ENCODE data around the gene USH1C. TPM values are rescaled to one million over a fixed set of nuclear protein-coding genes. Genes with fewer than 3 reads are reported as not detected.

USH1C gene
- total RNA-seq, 1 experiment from 2014 or later = not detected

DNA sequence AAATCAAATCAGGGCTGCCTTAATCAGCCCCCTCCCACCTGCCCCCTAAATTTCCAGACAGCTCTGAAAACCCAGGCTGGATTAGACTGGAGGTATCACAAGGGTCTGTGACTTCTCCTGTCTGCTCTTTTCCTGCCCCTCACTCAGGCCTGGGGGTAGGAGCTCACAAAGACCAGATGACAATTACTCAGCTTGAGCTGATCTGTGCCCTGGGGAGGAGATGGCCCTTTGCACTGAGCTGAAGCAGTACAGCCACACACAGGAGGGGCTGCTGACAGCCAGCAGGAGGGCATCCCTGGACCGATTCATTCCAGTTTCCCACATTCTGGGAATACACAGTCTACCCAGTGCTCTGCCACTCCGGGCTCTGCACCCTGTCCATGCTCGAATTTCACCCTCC lies 71.7 kb downstream of the USH1C start:
- in situ Hi-C loops (cut with HindIII; ENCODE audit: low pct_unique_long_range_greater_than_20kb, low sequenced_read_pairs) = no loop called here
- DNase-seq (ENCODE audit: low read depth, low spot score) = no peak

DNA sequence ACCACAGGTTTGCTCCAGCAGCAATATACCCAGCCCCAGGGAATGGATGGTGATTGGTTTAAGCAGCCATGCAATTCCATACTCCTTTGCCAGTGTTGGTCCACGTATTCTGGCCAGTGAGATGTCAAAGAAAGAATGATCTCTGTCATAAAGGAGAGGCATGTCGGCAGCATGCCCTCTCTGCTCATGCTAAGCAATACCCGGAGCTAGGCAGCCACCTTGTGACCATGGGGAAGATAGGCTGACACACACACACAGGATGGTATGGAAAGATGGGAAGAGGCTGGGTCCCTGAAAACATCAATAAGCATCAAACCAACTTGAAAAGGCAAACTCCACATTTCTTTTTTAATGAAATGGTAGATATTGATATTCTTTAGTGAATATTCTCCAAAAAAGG lies 72.7 kb downstream of the USH1C start:
- in situ Hi-C loops (cut with HindIII; ENCODE audit: low pct_unique_long_range_greater_than_20kb, low sequenced_read_pairs) = no loop called here
- peak; percentile 46 for DNase-seq (ENCODE audit: low read depth, low spot score)

DNA sequence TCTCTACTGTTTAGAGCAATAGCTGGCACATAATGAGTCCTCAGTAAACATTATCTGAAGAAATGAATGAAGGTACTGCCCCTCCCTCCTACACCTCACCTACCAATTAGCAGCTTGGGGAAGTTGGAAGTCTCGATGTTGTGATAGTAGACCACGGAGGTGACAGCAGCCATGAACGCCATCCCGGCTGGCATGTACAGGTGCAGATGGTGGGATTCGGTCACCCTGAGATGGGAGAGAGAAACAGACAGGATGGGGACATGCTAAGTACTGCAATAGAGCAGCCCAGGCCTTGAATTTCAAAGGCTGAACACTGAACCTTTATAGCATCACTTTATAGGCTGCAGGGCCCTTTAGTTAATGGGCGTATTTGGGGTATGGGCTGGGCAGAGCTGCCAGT lies 74.2 kb downstream of the USH1C start:
- no peak for DNase-seq (ENCODE audit: low read depth, low spot score)
- in situ Hi-C loops (cut with HindIII; ENCODE audit: low pct_unique_long_range_greater_than_20kb, low sequenced_read_pairs) = no loop called here

DNA sequence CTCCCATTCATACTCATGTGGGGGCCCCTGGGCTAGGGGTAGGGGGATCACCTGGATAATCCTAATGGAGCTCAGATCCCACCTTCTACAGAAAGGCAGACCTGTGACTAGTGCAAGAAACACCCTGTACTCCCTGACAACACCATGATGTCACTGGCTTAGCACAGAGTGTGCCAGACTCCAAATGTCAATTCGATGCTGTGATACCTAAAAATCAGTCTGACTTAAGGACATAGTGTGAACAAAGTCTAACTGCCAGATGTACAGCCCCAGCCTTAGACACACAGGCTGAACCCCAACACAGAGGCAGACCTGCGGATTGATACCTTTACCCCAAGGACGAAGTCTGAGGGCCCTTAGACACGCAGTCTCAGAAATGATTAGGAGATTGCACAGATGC lies 76.1 kb downstream of the USH1C start:
- in situ Hi-C loops (cut with HindIII; ENCODE audit: low pct_unique_long_range_greater_than_20kb, low sequenced_read_pairs) = no loop called here
- no peak for DNase-seq (ENCODE audit: low read depth, low spot score)

DNA sequence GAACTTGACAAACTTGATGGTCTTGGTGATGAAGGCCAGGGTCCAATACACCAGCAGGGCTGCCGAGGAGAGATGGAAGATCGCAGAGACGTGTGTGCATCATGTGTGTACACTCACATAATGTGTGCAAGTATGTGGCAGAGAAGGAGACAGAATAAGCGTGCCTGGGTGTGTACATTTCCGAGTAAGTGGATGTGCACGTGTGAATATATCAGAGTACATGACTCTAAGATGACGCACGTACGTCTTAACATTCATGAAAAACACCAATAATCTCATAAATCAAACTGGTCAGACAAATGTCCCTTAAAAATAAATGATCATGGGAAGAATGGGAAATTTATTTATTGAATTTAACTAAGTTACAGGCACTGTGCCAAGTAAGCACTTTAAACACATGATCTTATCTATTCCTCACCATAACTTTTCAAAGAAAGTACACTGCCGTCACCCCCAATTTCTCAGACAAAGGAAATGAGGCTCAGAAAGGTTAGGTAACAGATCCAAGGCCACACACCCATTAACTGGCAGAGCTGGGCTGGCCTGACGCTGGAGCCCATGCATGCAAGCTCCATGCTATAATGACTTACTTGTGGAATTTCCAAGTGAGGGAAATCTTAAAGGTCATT lies 80.6 kb downstream of the USH1C start:
- no peak for DNase-seq (ENCODE audit: low read depth, low spot score)
- in situ Hi-C loops (cut with HindIII; ENCODE audit: low pct_unique_long_range_greater_than_20kb, low sequenced_read_pairs) = no loop called here

DNA sequence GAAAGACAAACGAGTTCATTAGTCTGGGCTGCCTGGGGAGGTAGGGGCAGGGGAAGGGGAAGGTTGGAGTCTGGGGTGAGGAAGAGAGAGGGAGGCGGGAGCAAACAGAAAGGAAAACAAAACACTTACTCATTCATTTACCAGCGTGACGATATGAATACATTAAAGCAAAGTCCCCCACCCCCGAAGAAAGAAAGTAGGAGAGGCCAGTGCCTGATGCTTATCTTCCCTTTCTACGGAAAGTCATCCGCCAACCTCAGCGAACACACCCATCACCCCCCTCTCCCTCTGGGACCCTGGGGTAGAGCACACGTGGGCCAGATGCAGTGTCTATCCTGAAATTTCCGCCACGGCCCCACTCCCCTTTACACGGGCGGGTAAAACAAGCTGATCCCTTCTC lies 81.3 kb downstream of the USH1C start:
- in situ Hi-C loops (cut with HindIII; ENCODE audit: low pct_unique_long_range_greater_than_20kb, low sequenced_read_pairs) = no loop called here

DNA sequence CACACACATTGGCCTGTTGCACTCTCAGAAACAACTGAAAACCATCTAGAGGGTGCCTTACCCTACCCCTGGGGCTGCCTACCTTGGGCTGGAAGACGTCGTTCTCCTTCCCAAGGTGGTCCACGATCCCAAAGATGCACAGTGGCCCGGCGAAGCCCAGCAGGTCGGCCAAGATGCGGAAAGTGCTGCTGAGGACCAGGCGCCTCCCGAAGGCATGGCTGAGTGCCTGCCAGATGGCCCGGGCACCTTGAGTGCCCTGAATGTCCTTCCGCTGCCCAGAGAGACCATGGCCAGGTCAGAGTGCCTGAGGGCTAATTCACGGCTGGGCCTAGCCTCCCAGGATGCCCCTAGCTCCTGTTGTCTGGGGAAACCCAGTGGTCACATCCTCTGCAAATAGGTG lies 83.8 kb downstream of the USH1C start:
- in situ Hi-C loops (cut with HindIII; ENCODE audit: low pct_unique_long_range_greater_than_20kb, low sequenced_read_pairs) = no loop called here
- DNase-seq (ENCODE audit: low read depth, low spot score) = no peak

More for the DNA sequence above, 81.3 kb downstream of the USH1C start:
- DNase-seq (ENCODE audit: low read depth, low spot score) = no peak

DNA sequence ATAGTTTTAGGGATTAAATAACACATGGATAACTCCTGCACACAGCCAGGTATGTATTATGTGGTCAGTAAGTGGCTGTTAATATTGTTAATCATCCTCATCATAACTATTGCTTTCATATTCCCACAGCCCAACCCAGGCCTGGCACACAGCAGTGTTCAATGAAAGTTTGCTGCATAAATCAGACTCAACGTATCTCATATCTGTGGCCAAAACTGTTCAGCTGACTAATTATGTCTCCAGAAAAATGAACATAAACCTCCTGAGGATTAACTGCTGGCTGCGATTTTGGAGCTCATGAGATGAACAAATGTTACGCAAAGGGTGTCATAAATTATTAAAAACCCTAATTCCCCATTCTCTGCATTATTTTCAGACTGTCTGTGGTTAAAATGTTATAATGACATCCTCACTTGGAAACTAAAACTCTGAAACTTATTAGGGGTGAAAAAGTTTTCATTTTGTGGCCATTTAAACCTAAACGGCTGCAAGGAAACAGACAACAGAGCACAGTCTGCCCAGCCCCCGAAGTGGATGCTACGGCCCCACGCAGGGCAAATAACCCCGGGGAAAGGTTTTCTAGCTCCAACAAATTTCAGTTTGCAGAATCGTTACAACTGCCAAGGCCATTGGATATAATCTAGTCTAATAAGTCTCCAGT lies 84.8 kb downstream of the USH1C start:
- in situ Hi-C loops (cut with HindIII; ENCODE audit: low pct_unique_long_range_greater_than_20kb, low sequenced_read_pairs) = no loop called here
- DNase-seq (ENCODE audit: low read depth, low spot score) = no peak

DNA sequence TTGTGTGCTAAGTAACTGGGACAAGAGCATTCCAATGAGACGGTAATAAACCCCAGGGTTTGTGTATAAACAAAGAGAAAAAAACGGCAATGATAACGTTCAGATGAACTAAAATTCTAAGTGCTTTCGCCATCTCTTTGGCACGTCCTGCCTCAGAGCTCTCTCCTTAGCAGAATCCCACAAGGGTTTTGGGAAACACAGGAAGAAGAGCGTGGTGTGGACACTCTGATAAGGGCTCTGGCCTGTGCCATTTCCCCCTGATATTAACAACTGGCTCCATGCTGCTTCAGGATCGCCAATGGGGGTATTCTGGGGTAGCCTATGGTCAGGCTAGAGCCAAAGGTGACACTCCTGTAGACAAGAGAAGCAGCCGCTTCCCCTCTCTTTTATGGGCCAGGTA lies 85.9 kb downstream of the USH1C start:
- DNase-seq (ENCODE audit: low read depth, low spot score) = no peak
- in situ Hi-C loops (cut with HindIII; ENCODE audit: low pct_unique_long_range_greater_than_20kb, low sequenced_read_pairs) = no loop called here

DNA sequence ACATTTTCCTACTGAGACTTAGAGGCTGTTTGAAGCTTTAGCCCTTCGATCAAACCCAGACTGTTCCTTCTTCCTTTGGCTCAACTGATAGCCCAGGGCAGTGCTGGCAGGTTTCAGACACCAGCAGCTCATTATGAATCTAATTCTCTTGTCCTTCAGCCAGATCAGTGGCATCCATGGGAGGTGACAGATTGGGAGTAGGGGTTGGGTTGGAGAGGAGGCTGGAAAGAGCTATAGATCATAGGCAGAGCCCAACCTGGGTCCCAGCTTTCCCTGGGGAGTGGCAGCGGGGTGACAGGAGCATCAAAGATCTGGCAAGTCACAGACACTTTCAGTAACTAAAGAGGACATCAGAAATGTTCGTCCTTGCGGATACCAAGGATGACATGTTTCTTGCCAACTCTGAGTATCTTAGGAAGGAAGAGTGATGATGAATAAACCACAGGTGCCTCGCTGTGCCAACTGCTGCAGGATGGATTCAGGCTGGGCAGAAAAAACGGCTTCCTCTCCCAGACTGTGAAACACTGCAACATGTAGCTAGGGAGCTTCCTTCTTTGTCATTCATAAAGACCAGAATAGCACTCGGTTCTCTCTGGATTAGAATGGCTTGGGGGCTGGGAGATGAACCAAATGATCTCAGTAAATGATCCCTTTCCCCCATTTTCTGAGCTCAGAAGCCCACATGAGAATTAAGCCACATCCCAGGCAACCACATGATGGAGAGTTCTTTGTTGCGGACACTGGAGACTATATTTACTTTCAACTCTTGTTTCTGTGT lies 86.6 kb downstream of the USH1C start:
- no peak for DNase-seq (ENCODE audit: low read depth, low spot score)
- in situ Hi-C loops (cut with HindIII; ENCODE audit: low pct_unique_long_range_greater_than_20kb, low sequenced_read_pairs) = no loop called here

DNA sequence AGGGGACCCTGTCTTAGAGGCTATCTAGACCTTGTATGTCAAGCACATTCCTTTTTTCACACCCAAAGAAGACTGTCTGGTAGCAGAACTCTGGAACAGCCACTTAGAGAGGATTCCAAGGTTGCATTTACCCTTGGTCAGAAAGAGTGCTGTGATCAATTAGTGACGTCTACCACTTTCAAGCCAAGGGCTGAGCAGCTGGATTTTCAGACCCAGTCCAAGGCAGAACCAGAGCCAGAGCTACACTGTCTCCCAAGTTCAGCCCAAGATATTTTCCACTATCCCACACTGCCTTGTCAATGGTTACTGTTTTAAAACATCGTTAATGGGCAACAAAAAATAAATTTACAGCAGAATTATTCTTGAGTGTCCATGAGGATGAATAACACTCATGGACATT lies 91.5 kb downstream of the USH1C start:
- in situ Hi-C loops (cut with HindIII; ENCODE audit: low pct_unique_long_range_greater_than_20kb, low sequenced_read_pairs) = no loop called here
- DNase-seq (ENCODE audit: low read depth, low spot score) = no peak

DNA sequence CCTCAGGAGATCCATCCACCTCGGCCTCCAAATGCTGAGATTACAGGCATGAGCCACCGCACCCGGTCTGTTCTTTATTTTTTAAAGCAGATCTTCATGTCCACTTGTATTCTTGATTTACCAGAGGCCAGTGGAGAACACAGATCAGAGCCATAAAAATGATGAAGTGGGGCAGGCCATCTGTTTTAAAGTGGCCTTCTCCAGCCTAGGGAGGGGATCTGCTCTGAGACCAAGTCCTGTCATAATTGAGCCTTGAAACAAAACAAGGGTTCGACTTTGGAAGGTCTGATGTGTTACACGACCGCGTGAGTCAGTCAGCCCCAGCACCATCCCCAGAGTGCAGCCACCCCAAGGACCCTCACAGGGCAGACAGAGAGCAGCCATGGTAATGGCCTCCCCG lies 95.1 kb downstream of the USH1C start:
- DNase-seq (ENCODE audit: low read depth, low spot score) = no peak
- in situ Hi-C loops (cut with HindIII; ENCODE audit: low pct_unique_long_range_greater_than_20kb, low sequenced_read_pairs) = no loop called here

DNA sequence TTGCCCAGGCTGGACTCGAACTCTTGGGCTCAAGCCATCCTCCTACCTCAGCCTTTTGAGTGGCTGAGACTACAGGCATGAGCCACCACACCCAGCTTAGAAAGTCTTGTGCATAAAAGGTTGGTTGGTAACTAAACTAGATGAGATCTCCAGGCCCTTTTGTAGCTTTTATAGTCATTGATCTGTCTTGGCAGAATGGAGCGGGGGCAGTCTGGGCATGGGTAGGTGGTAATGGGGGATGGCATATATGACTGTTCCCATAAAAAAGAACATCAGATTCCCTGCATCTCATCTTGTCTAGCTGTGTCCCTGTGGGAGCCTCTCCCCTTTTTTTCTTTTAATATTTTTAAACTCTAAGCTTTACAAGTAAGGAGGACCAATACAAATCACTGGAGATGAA lies 97.7 kb downstream of the USH1C start:
- in situ Hi-C loops (cut with HindIII; ENCODE audit: low pct_unique_long_range_greater_than_20kb, low sequenced_read_pairs) = no loop called here
- DNase-seq (ENCODE audit: low read depth, low spot score) = no peak

DNA sequence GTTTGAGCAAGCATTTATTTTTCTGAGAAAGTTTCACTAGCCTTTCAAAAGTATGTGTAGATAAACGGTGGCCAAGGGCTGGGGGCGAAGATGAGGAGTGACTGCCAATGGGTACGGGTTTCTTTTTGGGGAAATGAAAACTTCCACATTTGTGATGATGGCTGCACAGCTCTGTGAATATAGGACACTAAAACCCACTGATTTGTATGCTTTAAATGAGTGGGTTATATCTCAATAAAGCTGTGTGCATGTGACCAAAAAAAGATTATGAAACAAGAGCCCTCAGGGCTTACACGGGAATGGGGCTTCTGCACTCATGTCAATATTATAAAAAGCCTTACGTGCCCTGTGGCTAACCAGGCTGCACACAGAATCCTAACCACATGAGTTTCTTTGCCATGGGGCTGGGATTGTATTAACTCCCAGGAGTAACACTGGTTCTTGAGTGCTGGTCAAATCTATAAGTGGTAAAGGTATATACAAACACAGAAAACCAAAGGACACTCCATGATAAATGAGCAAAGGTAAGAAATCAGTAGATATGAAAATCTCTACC lies 98.9 kb downstream of the USH1C start:
- DNase-seq (ENCODE audit: low read depth, low spot score) = peak; percentile 40
- in situ Hi-C loops (cut with HindIII; ENCODE audit: low pct_unique_long_range_greater_than_20kb, low sequenced_read_pairs) = no loop called here

DNA sequence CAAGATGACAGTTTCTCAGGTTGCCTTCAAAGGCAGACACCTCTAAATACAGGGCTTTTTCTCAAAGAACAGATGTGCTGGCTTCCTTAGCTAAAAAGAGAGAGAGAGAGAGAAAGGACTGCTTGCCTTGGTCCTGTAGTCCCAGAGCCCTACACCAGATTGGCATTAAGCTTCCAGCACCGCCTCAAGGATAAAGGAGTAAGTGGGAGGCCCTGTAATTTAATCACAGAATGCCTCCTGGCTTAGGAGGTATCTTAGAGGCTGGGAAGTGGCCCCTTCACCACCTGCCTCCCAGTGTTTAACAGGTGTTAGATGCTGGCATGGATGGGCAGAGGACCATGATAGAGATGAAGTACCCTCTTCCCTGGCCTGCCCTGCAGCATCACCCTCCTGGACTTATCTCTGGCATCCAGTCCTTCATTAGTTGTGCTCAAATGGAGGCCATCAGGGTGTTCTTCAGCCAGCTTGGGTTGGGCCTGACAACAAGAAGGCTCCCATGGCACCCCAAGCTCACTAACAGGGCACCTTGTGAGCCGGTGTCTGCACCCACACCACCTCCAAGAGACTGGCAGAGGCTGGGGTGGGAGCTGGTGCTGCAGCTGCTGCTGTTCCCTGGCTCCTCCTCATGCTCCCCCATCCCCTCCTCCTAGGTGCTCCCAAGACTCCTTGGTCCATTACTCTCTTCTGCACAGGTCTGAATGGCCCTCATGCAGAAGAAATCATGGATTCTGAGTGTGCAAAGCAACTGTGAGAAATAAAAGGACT lies 100.1 kb downstream of the USH1C start:
- in situ Hi-C loops (cut with HindIII; ENCODE audit: low pct_unique_long_range_greater_than_20kb, low sequenced_read_pairs) = no loop called here
- DNase-seq (ENCODE audit: low read depth, low spot score) = no peak
